HEK293 (cell line): ENCODE results near the gene MTOR.

Experiments
- CTCF ChIA-PET: fragments of 350-600 bp; formaldehyde crosslinking; extraction: SDS; loops from one replicate; lab custom pipeline; 2021; ENCODE audit warnings: antibody characterized with exemption; lab: Yijun Ruan, JAX
- POLR2A ChIA-PET: fragments of 300-600 bp; formaldehyde crosslinking; extraction: SDS; loops from one replicate; lab custom pipeline; 2020; ENCODE audit warnings: antibody characterized with exemption, inconsistent platforms; lab: Yijun Ruan, JAX
- H3K27ac ChIP-seq: fragments of 200-500 bp; sonication (Bioruptor generic); 2 replicates; pipeline ENCODE4 v1.5.1; 2014; ENCODE audit warnings: low read depth, low read length, control low read depth, inconsistent platforms; ENCODE audit errors: extremely low read depth
- H3K36me3 ChIP-seq, 2 experiments: fragments of 200-500 bp in 1 of 2; sonication (Bioruptor generic) in 1 of 2; 1 replicate in 1 of 2; 2 replicates in 1 of 2; pipeline ENCODE4 v1.5.1; 2014 to 2017; ENCODE audit warnings: inconsistent platforms in 2 of 2, low read length in 2 of 2; ENCODE audit not compliant: control insufficient read depth in 2 of 2, insufficient read depth in 1 of 2
- H3K4me1 ChIP-seq: fragments of 200-500 bp; sonication (Bioruptor generic); 2 replicates; pipeline ENCODE4 v1.5.1; 2014; ENCODE audit warnings: mild to moderate bottlenecking, low read length, inconsistent platforms; ENCODE audit not compliant: control insufficient read depth, insufficient read depth
- H3K4me3 ChIP-seq: 2 replicates; pipeline ENCODE4 v1.5.1; 2011; ENCODE audit warnings: low read depth, mild to moderate bottlenecking, control low read depth, low read length, moderate library complexity
- H3K9me3 ChIP-seq: fragments of 200-500 bp; sonication (Bioruptor generic); 2 replicates; pipeline ENCODE4 v1.5.1; 2014; ENCODE audit warnings: low read depth, low read length, inconsistent platforms; ENCODE audit not compliant: control insufficient read depth, insufficient read depth
- ATF2 ChIP-seq: fragments of 450-650 bp; formaldehyde crosslinking; IDR thresholded peaks from 2 replicates; pipeline ENCODE4 v1.5.1; 2016; ENCODE audit warnings: missing biosample characterization, missing genetic modification characterization, low read depth
- BCL11A ChIP-seq: fragments of 450-650 bp; formaldehyde crosslinking; IDR thresholded peaks from 2 replicates; pipeline ENCODE4 v1.5.1; 2016; ENCODE audit warnings: low read depth, missing biosample characterization, missing genetic modification characterization
- GLI2 ChIP-seq: fragments of 450-650 bp; formaldehyde crosslinking; IDR thresholded peaks from 2 replicates; pipeline ENCODE4; 2017; ENCODE audit warnings: missing biosample characterization, missing genetic modification characterization, low read depth, borderline replicate concordance
- HIC1 ChIP-seq: fragments of 450-650 bp; formaldehyde crosslinking; IDR thresholded peaks from 2 replicates; pipeline ENCODE4 v1.5.1; 2016; ENCODE audit warnings: missing biosample characterization, missing genetic modification characterization
- KLF16 ChIP-seq: fragments of 450-650 bp; formaldehyde crosslinking; IDR thresholded peaks from 2 replicates; pipeline ENCODE4 v1.5.1; 2017; ENCODE audit warnings: missing biosample characterization, missing genetic modification characterization
- MEIS1 ChIP-seq: sonication (generic); formaldehyde crosslinking; IDR thresholded peaks from 2 replicates; pipeline ENCODE4 v1.8.1; 2022; ENCODE audit warnings: missing genetic modification reagents, mild to moderate bottlenecking, borderline replicate concordance
- TRIM28 ChIP-seq: IDR thresholded peaks from 2 replicates; pipeline ENCODE4 v1.6.1; 2011; ENCODE audit warnings: low read length, control low read depth, borderline replicate concordance
- ZBTB10 ChIP-seq: fragments of 450-650 bp; formaldehyde crosslinking; IDR thresholded peaks from 2 replicates; pipeline ENCODE4 v1.5.1; 2016; ENCODE audit warnings: missing biosample characterization, missing genetic modification characterization
- ZFP37 ChIP-seq: fragments of 450-650 bp; formaldehyde crosslinking; IDR thresholded peaks from 2 replicates; pipeline ENCODE4 v1.5.1; 2016; ENCODE audit warnings: missing biosample characterization, missing genetic modification characterization
- ZIC2 ChIP-seq: fragments of 450-650 bp; formaldehyde crosslinking; IDR thresholded peaks from 2 replicates; pipeline ENCODE4 v1.5.1; 2016; ENCODE audit warnings: missing biosample characterization, missing genetic modification characterization
- ZNF266 ChIP-seq: fragments of 450-650 bp; formaldehyde crosslinking; IDR thresholded peaks from 2 replicates; pipeline ENCODE4 v1.5.1; 2016; ENCODE audit warnings: missing biosample characterization, missing genetic modification characterization, low read depth
- ZNF274 ChIP-seq, 2 experiments: fragments of 200-500 bp in 1 of 2; fragments of 450-650 bp in 1 of 2; sonication (Bioruptor generic) in 1 of 2; formaldehyde crosslinking in 1 of 2; IDR thresholded peaks; 2 replicates each; pipeline versions ENCODE4 v1.5.1 to v1.6.1; 2014 to 2016; ENCODE audit warnings: borderline replicate concordance in 1 of 2, inconsistent platforms in 1 of 2, low read length in 1 of 2, missing biosample characterization in 1 of 2, missing genetic modification characterization in 1 of 2
- ZNF341 ChIP-seq: fragments of 450-650 bp; formaldehyde crosslinking; IDR thresholded peaks from 2 replicates; pipeline ENCODE4; 2016; ENCODE audit warnings: low read depth, missing biosample characterization, missing genetic modification characterization
- ZNF398 ChIP-seq: fragments of 450-650 bp; formaldehyde crosslinking; IDR thresholded peaks from 2 replicates; pipeline ENCODE4 v1.5.1; 2017; ENCODE audit warnings: missing biosample characterization, missing genetic modification characterization
- ZNF510 ChIP-seq: fragments of 450-650 bp; formaldehyde crosslinking; IDR thresholded peaks from 2 replicates; pipeline ENCODE4 v1.5.1; 2018; ENCODE audit warnings: mild to moderate bottlenecking, missing genetic modification characterization, missing biosample characterization; ENCODE audit not compliant: insufficient replicate concordance
- ZNF518A ChIP-seq: fragments of 450-650 bp; formaldehyde crosslinking; conservative IDR thresholded peaks from 2 replicates; pipeline ENCODE4 v1.5.1; 2016; ENCODE audit warnings: low read depth, missing biosample characterization, missing genetic modification characterization
- ZNF596 ChIP-seq: fragments of 450-650 bp; IDR thresholded peaks from 2 replicates; pipeline ENCODE4 v1.5.0; 2018; ENCODE audit warnings: missing biosample characterization, mild to moderate bottlenecking, missing genetic modification characterization, moderate library complexity
- ZNF654 ChIP-seq: fragments of 450-650 bp; formaldehyde crosslinking; IDR thresholded peaks from 2 replicates; pipeline ENCODE4 v1.5.1; 2016; ENCODE audit warnings: low read depth, missing biosample characterization, missing genetic modification characterization
- ZNF664 ChIP-seq: fragments of 450-650 bp; formaldehyde crosslinking; IDR thresholded peaks from 2 replicates; pipeline ENCODE4 v1.5.1; 2016; ENCODE audit warnings: missing biosample characterization, missing genetic modification characterization
- ZNF707 ChIP-seq: fragments of 450-650 bp; formaldehyde crosslinking; IDR thresholded peaks from 2 replicates; pipeline ENCODE4 v1.5.1; 2016; ENCODE audit warnings: missing biosample characterization, missing genetic modification characterization
- ZXDB ChIP-seq: fragments of 450-650 bp; formaldehyde crosslinking; IDR thresholded peaks from 2 replicates; pipeline ENCODE4 v1.5.1; 2016; ENCODE audit warnings: missing biosample characterization, missing genetic modification characterization

Gene MTOR

GRCh38 chr1:11178021-11179015, 84.0 kb downstream of the MTOR start:
- CTCF ChIA-PET = interaction anchor here (0.5 to 4.1 kb wide), 4 partner anchors 50 to 604 kb away, joined by 3 to 19 read pairs (median 3); no protein-coding TSS in a partner anchor
- POLR2A ChIA-PET = no interaction called here
- H3K4me1 ChIP-seq = peaks cover 11% of the 10 kb centered on the region
- H3K9me3 ChIP-seq = no peaks in the 10 kb centered on the region
- H3K27ac ChIP-seq = no peak overlapping the region
- H3K36me3 ChIP-seq = peaks cover 0 to 53% of the 10 kb centered on the region in 2 experiments; a peak in 2 of 3 replicates
- H3K4me3 ChIP-seq = no peak overlapping the region
- TF ChIP-seq HIC1 (tag by site-specific recombination) (peak; percentile 83), TRIM28 (peak; percentile 66; the same call in 1 of the 2 replicates), GLI2 (peak; percentile 98), MEIS1 (CRISPR knock-in tag) (peak; percentile 96), ZFP37 (tag by site-specific recombination) (no peak), ZIC2 (tag by site-specific recombination) (peak; percentile 91), ZNF707 (no peak), ZNF664 (peak; percentile 58; the same call in 1 of the 2 replicates), BCL11A (tag by site-specific recombination) (peak; percentile 95; the same call in 1 of the 2 replicates), ZNF596 (tag by site-specific recombination) (peak; percentile 73), ZNF266 (tag by site-specific recombination) (no peak), ATF2 (tag by site-specific recombination) (peak; percentile 52; the same call in 1 of the 2 replicates), ZBTB10 (no peak), ZXDB (tag by site-specific recombination) (peak; percentile 96), ZNF274 (IDR thresholded peaks at IDR 0.05; ENCODE audit: low read length) (no peak), ZNF274 (tag by site-specific recombination; IDR thresholded peaks at IDR 0.05; ENCODE audit: borderline replicate concordance) (no peak), ZNF510 (tag by site-specific recombination) (no peak), ZNF654 (tag by site-specific recombination) (no peak), ZNF398 (tag by site-specific recombination) (peak; percentile 15; the same call in 1 of the 2 replicates), ZNF518A (no peak), ZNF341 (tag by site-specific recombination) (0 out of 2 replicates have a peak, but pooled peaks have one; percentile 16), KLF16 (tag by site-specific recombination) (0 out of 2 replicates have a peak, but pooled peaks have one; percentile 37)
